WTC11 (cell line): ENCODE data around the gene RAB1B. TPM values are rescaled to one million over a fixed set of nuclear protein-coding genes. Genes with fewer than 3 reads are reported as not detected.

ENCODE experiments used
- ATAC-seq: fragments of 200-7000 bp; cut with Tn5 transposase; 2 replicates; pipeline ENCODE4 v1.10.0; 2021; ENCODE audit warnings: mild to moderate bottlenecking, moderate library complexity
- CTCF ChIA-PET: fragments of 300-600 bp; sonication (Branson Sonifier 250); formaldehyde crosslinking; loops from one replicate; lab custom pipeline; 2021; ENCODE audit warnings: antibody characterized with exemption; lab: Charles Lee
- POLR2A ChIA-PET: fragments of 350-600 bp; sonication (Branson Sonifier 250); formaldehyde crosslinking; loops from one replicate; lab custom pipeline; 2021; ENCODE audit warnings: antibody characterized with exemption; lab: Charles Lee
- DNase-seq: peaks from one replicate; pipeline ENCODE4 v3.0.0; 2021; ENCODE audit warnings: low spot score
- H3K27ac Mint-ChIP-seq: 2 replicates; pipeline ENCODE4 v1.8.0; 2021; ENCODE audit warnings: mixed read lengths
- H3K27me3 Mint-ChIP-seq: 2 replicates; pipeline ENCODE4 v1.8.0; 2021; ENCODE audit warnings: low read depth, mild to moderate bottlenecking, moderate library complexity, mixed read lengths
- H3K36me3 Mint-ChIP-seq: 2 replicates; pipeline ENCODE4 v1.8.0; 2021; ENCODE audit warnings: mixed read lengths
- H3K4me1 Mint-ChIP-seq: 2 replicates; pipeline ENCODE4 v1.8.0; 2022; ENCODE audit warnings: mixed read lengths
- H3K4me3 Mint-ChIP-seq: 2 replicates; pipeline ENCODE4 v1.8.0; 2021; ENCODE audit warnings: mild to moderate bottlenecking, moderate library complexity, mixed read lengths
- H3K9me3 Mint-ChIP-seq: 2 replicates; pipeline ENCODE4 v1.8.0; 2021; ENCODE audit warnings: mixed read lengths
- ATF6 ChIP-seq: sonication (generic); formaldehyde crosslinking; IDR thresholded peaks from 2 replicates; pipeline ENCODE4 v1.8.1; 2023; ENCODE audit warnings: mild to moderate bottlenecking, missing genetic modification reagents
- FOXJ3 ChIP-seq: sonication (generic); formaldehyde crosslinking; IDR thresholded peaks from 2 replicates; pipeline ENCODE4 v1.9.0; 2021; ENCODE audit warnings: missing genetic modification reagents, mild to moderate bottlenecking, borderline replicate concordance
- FOXP1 ChIP-seq: sonication (generic); formaldehyde crosslinking; IDR thresholded peaks from 2 replicates; pipeline ENCODE4 v1.8.0; 2022; ENCODE audit warnings: missing genetic modification reagents, mild to moderate bottlenecking, moderate library complexity, borderline replicate concordance
- HMGA2 ChIP-seq: fragments of 250-450 bp; sonication (Bioruptor Pico); IDR thresholded peaks from 2 replicates; pipeline ENCODE4 v1.4.0; 2021; ENCODE audit warnings: mild to moderate bottlenecking, moderate library complexity
- HMGXB4 ChIP-seq: sonication (generic); formaldehyde crosslinking; IDR thresholded peaks from 2 replicates; pipeline ENCODE4 v1.8.1; 2023; ENCODE audit warnings: mild to moderate bottlenecking, moderate library complexity, missing genetic modification reagents
- MAX ChIP-seq: sonication (generic); formaldehyde crosslinking; IDR thresholded peaks from 2 replicates; pipeline ENCODE4 v1.8.0; 2022; ENCODE audit warnings: mild to moderate bottlenecking, missing genetic modification reagents
- PRRX2 ChIP-seq: fragments of 250-450 bp; sonication (Bioruptor Pico); IDR thresholded peaks from 2 replicates; pipeline ENCODE4 v1.8.0; 2021; ENCODE audit warnings: mild to moderate bottlenecking
- RELA ChIP-seq: sonication (generic); formaldehyde crosslinking; IDR thresholded peaks from 2 replicates; pipeline ENCODE4 v1.8.1; 2022; ENCODE audit warnings: missing genetic modification reagents, mild to moderate bottlenecking, borderline replicate concordance
- SP1 ChIP-seq: sonication (generic); formaldehyde crosslinking; conservative IDR thresholded peaks from 2 replicates; pipeline ENCODE4 v1.8.1; 2022; ENCODE audit warnings: missing genetic modification reagents
- STAT6 ChIP-seq: sonication (generic); formaldehyde crosslinking; conservative IDR thresholded peaks from 2 replicates; pipeline ENCODE4 v1.8.1; 2023; ENCODE audit warnings: mild to moderate bottlenecking, low read depth, missing genetic modification reagents, moderate library complexity
- TCF7 ChIP-seq: sonication (generic); formaldehyde crosslinking; IDR thresholded peaks from 2 replicates; pipeline ENCODE4 v1.8.0; 2022; ENCODE audit warnings: mild to moderate bottlenecking, low read depth, missing genetic modification reagents, moderate library complexity
- ZNF219 ChIP-seq: sonication (generic); formaldehyde crosslinking; IDR thresholded peaks from 2 replicates; pipeline ENCODE4 v1.8.0; 2023; ENCODE audit warnings: missing genetic modification reagents, mild to moderate bottlenecking, borderline replicate concordance
- total RNA-seq: library from RNA; stranded (reverse); gene quantifications from 3 replicates; pipeline ENCODE4 v1.2.3, GENCODE V29; 2021
- TF ChIP-seq, protein P1 (sequence below): sonication (generic); formaldehyde crosslinking; IDR thresholded peaks from 2 replicates; pipeline ENCODE4 v1.8.1; 2023; ENCODE audit warnings: mild to moderate bottlenecking, missing genetic modification reagents

The RAB1B gene
- total RNA-seq, 1 experiment from 2014 or later: 125 TPM

DNA sequence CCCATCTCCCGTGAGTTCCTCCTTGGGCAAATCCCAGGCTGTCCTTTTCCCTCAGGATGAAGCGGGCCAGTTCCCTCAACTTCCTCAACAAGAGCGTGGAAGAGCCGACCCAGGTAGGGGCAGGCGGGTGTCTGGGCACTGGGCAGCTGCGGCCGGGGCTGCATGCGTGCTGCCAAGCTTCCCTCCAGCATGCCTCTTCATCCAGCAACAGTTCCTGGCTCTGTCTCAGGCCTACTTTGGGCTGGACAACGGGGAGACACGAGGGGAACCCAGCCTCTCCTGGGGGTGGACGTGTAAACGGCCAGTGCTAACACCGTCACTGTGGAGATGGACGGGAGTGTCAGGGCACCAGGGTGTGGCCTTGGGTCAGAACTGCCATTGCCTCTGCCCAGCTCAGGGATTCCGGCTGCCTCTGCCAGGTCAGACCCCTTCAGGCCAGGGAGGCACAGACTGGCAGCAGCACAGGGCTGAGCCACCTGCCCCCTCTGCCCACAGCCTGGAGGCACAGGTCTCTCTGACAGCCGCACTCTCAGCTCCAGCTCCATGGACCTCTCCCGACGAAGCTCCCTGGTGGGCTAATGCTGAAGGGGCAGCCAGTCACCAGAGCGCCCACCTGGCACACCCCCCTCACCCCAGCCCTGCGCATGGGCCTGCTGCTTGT lies 1.9 kb upstream of the RAB1B start:
- CTCF ChIA-PET: interaction anchor here (1.0 to 4.0 kb wide), 6 partner anchors 15 to 56 kb away, joined by 3 to 33 read pairs (median 19); partner anchors contain the start of gene YIF1A
- H3K27ac Mint-ChIP-seq: peak overlapping the region; percentile 89; the same call in 1 of the 2 replicates

GRCh38 chr11:66267039-66267378 lies 1.4 kb upstream of the RAB1B start:
- H3K4me3 Mint-ChIP-seq: peak overlapping the region; percentile 97
- CTCF ChIA-PET: interaction anchor here (0.6 to 4.0 kb wide), 8 partner anchors 15 to 295 kb away, joined by 3 to 33 read pairs (median 12); partner anchors contain the start of gene YIF1A
- no peak for DNase-seq
- peaks cover 30% of the 10 kb centered on the region for H3K36me3 Mint-ChIP-seq
- no peaks in the 10 kb centered on the region; the same call in 1 of the 2 replicates for H3K27me3 Mint-ChIP-seq
- ATAC-seq: peak; percentile 4
- POLR2A ChIA-PET: interaction anchor here (0.8 to 1.2 kb wide), 4 partner anchors 10 to 216 kb away, joined by 3 to 6 read pairs (median 4); partner anchors contain the start of gene SF3B2
- TF ChIP-seq TCF7 (CRISPR knock-in tag): no peak
- TF ChIP-seq RELA (CRISPR knock-in tag): no peak; the same call in 1 of the 2 replicates
- no peak for TF ChIP-seq HMGA2 (CRISPR knock-in tag)
- TF ChIP-seq STAT6 (CRISPR knock-in tag): no peak
- TF ChIP-seq MAX (CRISPR knock-in tag): no peak
- TF ChIP-seq ZNF219: no peak
- no peak for TF ChIP-seq ATF6
- peaks cover 12% of the 10 kb centered on the region for H3K4me1 Mint-ChIP-seq
- peak overlapping the region; percentile 89 for H3K27ac Mint-ChIP-seq
- H3K9me3 Mint-ChIP-seq: no peaks in the 10 kb centered on the region

More for the DNA sequence above, 1.9 kb upstream of the RAB1B start:
- Mint-ChIP-seq H3K36me3 (peaks cover 30% of the 10 kb centered on the region; the same call in 1 of the 2 replicates), H3K4me3 (peak overlapping the region; percentile 97), H3K9me3 (no peaks in the 10 kb centered on the region), H3K4me1 (peaks cover 12% of the 10 kb centered on the region)
- POLR2A ChIA-PET: no interaction called here
- TF ChIP-seq FOXJ3 (no peak), FOXP1 (CRISPR knock-in tag) (0 out of 2 replicates have a peak, but pooled peaks have one; percentile 5)
- TF ChIP-seq, all 79 proteins: peak for 1
- ATAC-seq: no peak
- no peak for DNase-seq
- no peaks in the 10 kb centered on the region; the same call in 1 of the 2 replicates for H3K27me3 Mint-ChIP-seq

DNA sequence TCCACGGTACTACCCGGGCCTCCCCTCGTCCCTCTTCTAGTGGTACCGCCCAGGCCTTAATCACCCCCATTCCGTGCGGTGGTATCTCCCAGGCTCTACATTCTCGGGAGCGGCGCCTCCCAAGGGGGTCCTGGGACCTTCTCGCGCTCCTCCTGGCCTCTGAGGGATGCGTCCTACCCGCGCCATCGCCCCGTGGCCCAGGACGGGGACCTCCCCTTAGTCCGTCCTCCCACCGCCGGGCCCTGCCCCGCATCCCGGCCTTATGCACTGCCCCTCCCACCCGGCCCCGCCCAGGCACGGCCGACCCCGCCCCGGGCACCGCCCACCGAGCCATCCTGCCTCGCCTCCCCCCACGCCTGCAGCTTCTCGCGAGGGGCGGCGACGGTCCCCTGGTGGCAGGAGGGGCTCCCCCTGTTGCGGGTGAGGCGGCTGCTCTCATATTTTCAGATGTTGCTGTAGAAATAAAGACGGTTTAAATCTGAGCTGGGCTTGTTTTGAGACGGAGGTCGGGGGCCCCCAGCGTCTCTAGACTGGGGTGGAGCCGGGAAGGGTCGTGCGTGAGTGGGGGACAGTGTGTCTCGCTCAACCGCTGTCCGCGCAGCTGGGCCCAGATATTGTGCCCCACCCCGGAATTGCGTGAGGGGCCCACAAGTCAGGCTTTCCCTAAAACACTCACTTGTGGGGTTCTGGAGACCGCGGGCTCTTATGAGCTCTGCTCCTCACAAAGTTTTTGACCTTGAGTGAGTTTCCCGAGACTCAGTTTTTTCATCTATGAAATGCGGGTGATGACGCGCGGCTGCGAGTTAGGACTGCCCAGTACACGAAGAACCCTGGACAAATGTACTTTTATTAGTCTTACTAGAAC lies 828 bp upstream of the RAB1B start:
- ChIA-PET CTCF (interaction anchor here (0.6 to 4.0 kb wide), 16 partner anchors 10 to 787 kb away, joined by 3 to 33 read pairs (median 5); partner anchors contain the start of genes CD248, CNIH2, PELI3 and RIN1), POLR2A (interaction anchor here (0.7 to 1.5 kb wide), 7 partner anchors 10 to 408 kb away, joined by 3 to 6 read pairs (median 3); partner anchors contain the start of gene SF3B2)
- ATAC-seq: peak; percentile 68
- peak overlapping the region; percentile 99 for H3K27ac Mint-ChIP-seq
- H3K4me3 Mint-ChIP-seq: peak overlapping the region; percentile 97
- H3K9me3 Mint-ChIP-seq: no peaks in the 10 kb centered on the region
- peaks cover 12% of the 10 kb centered on the region for H3K4me1 Mint-ChIP-seq
- peaks cover 29% of the 10 kb centered on the region for H3K36me3 Mint-ChIP-seq
- no peaks in the 10 kb centered on the region; the same call in 1 of the 2 replicates for H3K27me3 Mint-ChIP-seq
- DNase-seq: peak; percentile 86
- TF ChIP-seq HMGXB4 (0 out of 2 replicates have a peak, but pooled peaks have one; percentile 37), SP1 (CRISPR knock-in tag) (peak; percentile 78), PRRX2 (CRISPR knock-in tag) (0 out of 2 replicates have a peak, but pooled peaks have one; percentile 74), TCF7 (CRISPR knock-in tag) (no peak)
- TF ChIP-seq, protein P1, sequence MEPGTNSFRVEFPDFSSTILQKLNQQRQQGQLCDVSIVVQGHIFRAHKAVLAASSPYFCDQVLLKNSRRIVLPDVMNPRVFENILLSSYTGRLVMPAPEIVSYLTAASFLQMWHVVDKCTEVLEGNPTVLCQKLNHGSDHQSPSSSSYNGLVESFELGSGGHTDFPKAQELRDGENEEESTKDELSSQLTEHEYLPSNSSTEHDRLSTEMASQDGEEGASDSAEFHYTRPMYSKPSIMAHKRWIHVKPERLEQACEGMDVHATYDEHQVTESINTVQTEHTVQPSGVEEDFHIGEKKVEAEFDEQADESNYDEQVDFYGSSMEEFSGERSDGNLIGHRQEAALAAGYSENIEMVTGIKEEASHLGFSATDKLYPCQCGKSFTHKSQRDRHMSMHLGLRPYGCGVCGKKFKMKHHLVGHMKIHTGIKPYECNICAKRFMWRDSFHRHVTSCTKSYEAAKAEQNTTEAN (CRISPR knock-in tag): 0 out of 2 replicates have a peak, but pooled peaks have one; percentile 46
